DOHH2 (cell line): ENCODE measurements around the gene ELFN1.

Experiments used
- EZH2phosphoT487 ChIP-seq: fragments of 200-600 bp; sonication (generic); IDR thresholded peaks from 2 replicates; pipeline ENCODE4 v1.6.1; 2017; ENCODE audit warnings: borderline replicate concordance, mild to moderate bottlenecking, antibody characterized with exemption, low read length, moderate library complexity, mixed read lengths
- TF ChIP-seq, protein P1 (sequence below): fragments of 200-600 bp; sonication (generic); IDR thresholded peaks from one replicate; pipeline ENCODE4 v1.5.1; 2014; ENCODE audit warnings: antibody characterized with exemption, mild to moderate bottlenecking, low read depth, low read length; ENCODE audit not compliant: poor library complexity, severe bottlenecking

GRCh38 chr7:1681581-1681980 lies 11.5 kb downstream of the ELFN1 start:
- TF ChIP-seq, protein P1, sequence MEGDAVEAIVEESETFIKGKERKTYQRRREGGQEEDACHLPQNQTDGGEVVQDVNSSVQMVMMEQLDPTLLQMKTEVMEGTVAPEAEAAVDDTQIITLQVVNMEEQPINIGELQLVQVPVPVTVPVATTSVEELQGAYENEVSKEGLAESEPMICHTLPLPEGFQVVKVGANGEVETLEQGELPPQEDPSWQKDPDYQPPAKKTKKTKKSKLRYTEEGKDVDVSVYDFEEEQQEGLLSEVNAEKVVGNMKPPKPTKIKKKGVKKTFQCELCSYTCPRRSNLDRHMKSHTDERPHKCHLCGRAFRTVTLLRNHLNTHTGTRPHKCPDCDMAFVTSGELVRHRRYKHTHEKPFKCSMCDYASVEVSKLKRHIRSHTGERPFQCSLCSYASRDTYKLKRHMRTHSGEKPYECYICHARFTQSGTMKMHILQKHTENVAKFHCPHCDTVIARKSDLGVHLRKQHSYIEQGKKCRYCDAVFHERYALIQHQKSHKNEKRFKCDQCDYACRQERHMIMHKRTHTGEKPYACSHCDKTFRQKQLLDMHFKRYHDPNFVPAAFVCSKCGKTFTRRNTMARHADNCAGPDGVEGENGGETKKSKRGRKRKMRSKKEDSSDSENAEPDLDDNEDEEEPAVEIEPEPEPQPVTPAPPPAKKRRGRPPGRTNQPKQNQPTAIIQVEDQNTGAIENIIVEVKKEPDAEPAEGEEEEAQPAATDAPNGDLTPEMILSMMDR: no peak
- TF ChIP-seq EZH2phosphoT487: no peak
